Kidney (tissue), 14 donors: Measurements from ENCODE around the gene DCLRE1B. TPM values are rescaled to one million over a fixed set of nuclear protein-coding genes. Genes with fewer than 3 reads are reported as not detected.

Source experiments
- DNase-seq, 5 donors: peaks; one replicate each; pipeline ENCODE4 v3.0.0-alpha.2; 2013 to 2020
- FAIRE-seq: peaks from 2 replicates; lab custom pipeline; 2012; peaks lifted over from hg19 to GRCh38; lab: Jason Lieb, UNC
- H3K27ac ChIP-seq, 2 donors: one replicate each; pipeline ENCODE4 v1.7.0; 2013; ENCODE audit warnings: low read depth in 2 of 2, low read length in 2 of 2, inconsistent platforms in 1 of 2
- H3K27me3 ChIP-seq: one replicate; pipeline ENCODE4 v1.7.1; 2013; ENCODE audit warnings: low read length, inconsistent platforms; ENCODE audit not compliant: control insufficient read depth, insufficient read depth
- H3K36me3 ChIP-seq, 3 donors: one replicate each; pipeline versions ENCODE4 v1.7.0 to v1.7.1; 2013; ENCODE audit warnings: low read length in 3 of 3, control low read depth in 1 of 3, inconsistent platforms in 1 of 3; ENCODE audit not compliant: insufficient read depth in 3 of 3, control insufficient read depth in 2 of 3
- H3K4me1 ChIP-seq, 3 donors: one replicate each; pipeline versions ENCODE4 v1.7.0 to v1.7.1; 2013; ENCODE audit warnings: low read length in 3 of 3, inconsistent platforms in 1 of 3, low read depth in 1 of 3; ENCODE audit not compliant: control insufficient read depth in 2 of 3, insufficient read depth in 2 of 3
- H3K4me3 ChIP-seq, 3 donors: one replicate each; pipeline versions ENCODE4 v1.7.0 to v1.8.1; 2013; ENCODE audit warnings: low read length in 3 of 3, control low read depth in 1 of 3, inconsistent platforms in 1 of 3
- H3K9ac ChIP-seq, 3 donors: one replicate each; pipeline versions ENCODE4 v1.7.0 to v1.7.1; 2013; ENCODE audit warnings: low read length in 3 of 3, control low read depth in 1 of 3, inconsistent platforms in 1 of 3
- H3K9me3 ChIP-seq, 3 donors: one replicate each; pipeline versions ENCODE4 v1.7.0 to v1.7.1; 2013; ENCODE audit warnings: low read length in 3 of 3, control low read depth in 1 of 3, inconsistent platforms in 1 of 3; ENCODE audit not compliant: control insufficient read depth in 2 of 3, insufficient read depth in 1 of 3
- CTCF ChIP-seq: IDR thresholded peaks from 3 replicates; pipeline ENCODE4 v1.5.1; 2012; ENCODE audit warnings: mild to moderate bottlenecking, moderate library complexity, borderline replicate concordance; ENCODE audit not compliant: insufficient read depth; ENCODE audit errors: extremely low read depth
- intact Hi-C: fragments of 100-400 bp; cut with DNase I; formaldehyde crosslinking; loops from one replicate; pipeline ENCODE4 v1.11.1; 2022
- polyA plus RNA-seq: library from polyadenylated mRNA; stranded (reverse); fragments of 350-450 nt; fragmentation: Illumina TruSeq; extraction: RNeasy Lipid Tissue Mini Kit (QIAGEN cat#74804); gene quantifications from one replicate; pipeline ENCODE4 v1.2.3, GENCODE V29; 2014; ENCODE audit warnings: low read depth, low replicate concordance; ENCODE audit not compliant: insufficient read depth
- total RNA-seq: library from RNA; stranded (reverse); fragmentation: NEBNext Ultra II Directional; extraction: Animal tissue kit (Norgen Biotek cat#: 25700); gene quantifications from one replicate; pipeline ENCODE4 v1.2.1, GENCODE V29; 2021
- donor health status: control.
- donor health status: control.
- donor health status: control.
- donor health status: control.
- donor health status: control.
- donor health status: DM: yes; HTN: yes; CAD: no.
- donor health status: Normal renal cell carcinoma (clear cell type).

The DCLRE1B gene
- total and polyA plus RNA-seq, 2 donors from 2014 or later = 1.4 to 6.1 TPM

GRCh38 chr1:113891631-113892220 is 13.4 kb upstream of the DCLRE1B start:
- H3K9ac ChIP-seq = no peak overlapping the region
- no peak for TF ChIP-seq CTCF
- FAIRE-seq = no peak

GRCh38 chr1:113893267-113893666 is 11.9 kb upstream of the DCLRE1B start:
- no peak for DNase-seq
- Histone ChIP-seq H3K4me1 (no peaks in the 10 kb centered on the region), H3K4me3 (no peak overlapping the region), H3K36me3 (peaks cover 4 to 25% (median 15%) of the 10 kb centered on the region in 3 donors), H3K9me3 (no peaks in the 10 kb centered on the region), H3K27me3 (no peaks in the 10 kb centered on the region), H3K9ac (no peak overlapping the region), H3K27ac (no peak overlapping the region)
- intact Hi-C loops = no loop called here
- TF ChIP-seq CTCF = no peak
- no peak for FAIRE-seq

More at GRCh38 chr1:113891631-113892220, 13.4 kb upstream of the DCLRE1B start:
- Histone ChIP-seq H3K27me3 (no peaks in the 10 kb centered on the region), H3K4me1 (no peaks in the 10 kb centered on the region), H3K4me3 (no peak overlapping the region), H3K27ac (no peak overlapping the region), H3K9me3 (no peaks in the 10 kb centered on the region), H3K36me3 (peaks cover 0 to 13% (median 9%) of the 10 kb centered on the region in 3 donors)
- intact Hi-C loops = no loop called here
- no peak for DNase-seq

- peaks cover 7 to 36% (median 21%) of the 10 kb centered on the region in 3 donors for H3K36me3 ChIP-seq
- no peak for TF ChIP-seq CTCF
- intact Hi-C loops = no loop called here
Observed at GRCh38 chr1:113895098-113895497, 10.0 kb upstream of the DCLRE1B start.

More at GRCh38 chr1:113895098-113895497, 10.0 kb upstream of the DCLRE1B start:
- no peak overlapping the region for H3K27ac ChIP-seq
- H3K4me3 ChIP-seq = no peak overlapping the region
- no peaks in the 10 kb centered on the region for H3K9me3 ChIP-seq
- H3K27me3 ChIP-seq = no peaks in the 10 kb centered on the region
- no peak overlapping the region for H3K9ac ChIP-seq
- FAIRE-seq (no peak), DNase-seq (no peak)
- H3K4me1 ChIP-seq = no peaks in the 10 kb centered on the region
